COLO829 (cell line): ENCODE data around the gene PTTG1IP.

Source experiments
- DNase-seq: peaks from one replicate; pipeline ENCODE4 v3.0.0; 2012; ENCODE audit warnings: low spot score

Gene PTTG1IP

DNA sequence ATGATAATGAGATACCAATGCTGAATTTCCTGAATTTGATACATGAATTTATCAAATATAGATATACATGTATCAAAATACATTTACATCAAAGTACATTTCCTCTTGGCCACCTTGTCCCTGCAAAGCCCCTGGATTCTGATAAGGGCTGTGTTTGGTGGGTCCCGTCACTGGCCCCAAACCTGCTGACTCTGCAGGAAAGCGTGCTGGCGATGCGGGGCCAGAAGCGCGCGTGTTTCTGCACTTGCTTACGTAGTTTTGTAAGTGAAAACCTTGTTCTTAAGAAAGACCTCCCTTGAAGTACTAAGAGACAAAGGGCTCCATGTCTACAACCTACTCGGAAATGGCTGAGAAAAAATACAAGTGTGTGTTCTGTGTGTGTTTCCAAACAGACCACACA lies 36.2 kb upstream of the PTTG1IP start:
- DNase-seq = no peak

DNA sequence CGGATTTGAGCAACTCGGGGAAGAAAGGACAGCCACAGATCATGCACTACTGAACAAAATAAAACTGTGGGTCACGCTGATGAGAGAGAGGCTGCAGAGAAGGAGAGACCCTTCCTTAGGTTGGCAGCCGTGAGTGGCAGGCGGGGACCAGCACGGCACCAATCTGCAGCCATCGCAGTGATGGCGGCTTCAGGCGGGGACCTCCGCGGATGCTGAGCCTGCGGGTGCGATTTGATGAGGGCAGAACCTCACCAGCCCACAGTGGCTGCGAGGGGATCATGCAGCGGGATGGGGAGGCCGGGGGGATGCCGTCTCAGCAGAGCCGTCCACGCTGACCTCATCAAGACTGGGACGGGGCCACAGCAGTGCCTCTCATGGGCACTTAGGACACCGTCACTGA lies 35.4 kb upstream of the PTTG1IP start:
- no peak for DNase-seq

DNA sequence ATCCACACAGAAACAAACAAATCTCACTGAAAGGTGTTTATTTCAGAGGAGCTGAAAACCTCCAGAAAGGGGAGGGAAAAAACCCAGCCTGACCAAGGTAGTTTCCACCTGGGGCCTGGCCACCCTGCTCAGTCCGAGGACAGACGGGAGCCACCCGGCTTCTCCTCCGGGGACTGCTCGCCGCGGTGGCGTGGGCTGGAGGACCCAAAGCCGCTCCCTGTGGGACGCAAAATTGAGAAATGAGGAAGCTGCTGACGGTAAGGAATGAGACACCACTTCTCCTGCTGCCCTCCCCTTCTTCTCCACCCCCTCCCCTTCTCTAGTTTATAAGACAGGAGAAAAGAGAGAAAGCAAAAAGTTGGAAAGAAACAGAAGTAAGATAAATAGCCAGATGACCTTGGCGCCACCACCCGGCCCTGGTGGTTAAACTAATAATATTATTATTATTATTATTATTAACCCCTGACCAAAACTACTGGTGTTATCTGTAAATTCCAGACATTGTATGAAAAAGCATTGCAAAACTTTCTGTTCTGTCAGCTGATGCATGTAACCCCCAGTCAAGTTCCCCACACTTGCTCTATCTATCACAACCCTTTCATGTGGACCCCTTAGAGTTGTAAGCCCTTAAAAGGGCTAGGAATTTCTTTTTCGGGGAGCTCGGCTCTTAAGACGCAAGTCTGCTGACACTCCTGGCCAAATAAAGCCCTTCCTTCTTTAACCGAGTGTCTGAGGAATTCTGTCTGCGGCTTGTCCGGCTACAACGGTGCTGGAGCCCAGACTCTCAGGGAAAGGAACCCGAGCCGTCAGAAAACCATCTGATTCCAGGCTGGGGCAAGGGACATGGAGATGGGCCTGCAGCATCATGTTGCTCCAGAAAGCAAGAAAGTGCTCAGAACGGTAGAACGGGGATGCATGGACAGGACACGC lies 34.7 kb upstream of the PTTG1IP start:
- DNase-seq = no peak

GRCh38 chr21:44907225-44907965 lies 33.9 kb upstream of the PTTG1IP start:
- no peak for DNase-seq

- DNase-seq = no peak
Observed at GRCh38 chr21:44905728-44906090, 32.2 kb upstream of the PTTG1IP start.

DNA sequence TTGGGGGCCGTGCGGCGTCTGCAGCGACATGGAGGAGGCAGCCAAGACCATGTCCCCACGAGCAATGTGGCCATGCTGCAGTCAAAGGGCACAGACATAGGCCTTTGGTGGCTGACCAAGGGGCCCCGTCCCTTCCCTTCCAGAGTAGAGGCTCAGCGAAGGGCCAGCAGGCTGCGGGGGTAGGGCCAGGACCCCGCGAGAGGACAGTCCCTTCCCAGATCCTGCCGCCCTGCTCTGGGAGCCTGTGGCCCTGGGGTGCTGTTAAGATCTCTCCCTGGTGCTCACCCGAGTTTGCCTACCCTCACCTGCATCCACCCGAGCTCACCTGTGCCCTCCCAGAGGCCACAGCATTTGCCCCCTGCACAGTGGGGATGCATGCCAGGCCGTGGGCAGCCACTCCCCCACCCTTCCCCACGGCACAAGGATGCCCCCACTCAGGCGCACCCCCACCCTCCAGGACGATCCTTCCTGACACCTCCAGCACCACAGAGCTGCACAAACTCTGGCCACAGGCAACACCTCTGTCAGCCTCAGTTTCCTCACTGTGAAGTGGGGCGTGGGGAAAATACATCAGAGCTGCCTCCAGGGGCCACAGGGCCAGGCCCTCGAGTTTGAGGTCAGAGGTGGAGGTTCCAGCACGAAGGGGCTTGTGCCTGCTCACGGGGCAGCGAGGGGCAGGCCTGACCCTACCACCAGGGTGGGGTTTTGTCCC lies 31.7 kb upstream of the PTTG1IP start:
- no peak for DNase-seq

DNA sequence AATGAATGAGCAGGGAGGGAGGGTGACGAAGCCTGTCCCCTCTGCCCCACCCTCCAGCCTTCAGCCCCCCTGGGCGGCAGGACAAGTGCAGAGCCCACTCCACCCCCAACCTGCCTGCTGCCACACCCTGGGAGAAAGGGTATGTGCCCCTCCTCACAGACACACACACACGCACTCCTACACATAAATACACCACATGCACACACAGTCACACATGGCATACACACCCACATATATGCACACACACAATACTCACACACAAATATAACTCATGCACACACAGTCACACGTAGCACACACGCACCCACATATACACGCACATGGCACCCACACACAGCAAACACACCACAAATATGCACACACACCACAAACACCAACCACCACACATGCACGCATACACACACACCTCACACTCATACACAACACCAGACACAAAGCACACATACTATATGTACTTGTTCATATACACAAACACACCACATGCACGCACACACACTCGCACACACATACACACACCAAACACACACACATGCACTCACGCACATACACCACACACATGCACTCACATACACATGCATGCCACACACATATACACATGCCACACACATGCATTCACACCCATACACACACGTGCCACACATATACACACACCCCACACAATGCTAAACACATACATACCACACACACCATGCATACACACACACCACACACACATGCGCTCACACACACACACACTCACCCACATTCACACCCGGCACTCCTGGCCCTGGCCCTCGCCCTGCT lies 30.8 kb upstream of the PTTG1IP start:
- DNase-seq = no peak

GRCh38 chr21:44903689-44904088 lies 30.2 kb upstream of the PTTG1IP start:
- no peak for DNase-seq

GRCh38 chr21:44903050-44903685 lies 29.7 kb upstream of the PTTG1IP start:
- DNase-seq = no peak

- no peak for DNase-seq
Observed at GRCh38 chr21:44902268-44903049, 29.0 kb upstream of the PTTG1IP start.

DNA sequence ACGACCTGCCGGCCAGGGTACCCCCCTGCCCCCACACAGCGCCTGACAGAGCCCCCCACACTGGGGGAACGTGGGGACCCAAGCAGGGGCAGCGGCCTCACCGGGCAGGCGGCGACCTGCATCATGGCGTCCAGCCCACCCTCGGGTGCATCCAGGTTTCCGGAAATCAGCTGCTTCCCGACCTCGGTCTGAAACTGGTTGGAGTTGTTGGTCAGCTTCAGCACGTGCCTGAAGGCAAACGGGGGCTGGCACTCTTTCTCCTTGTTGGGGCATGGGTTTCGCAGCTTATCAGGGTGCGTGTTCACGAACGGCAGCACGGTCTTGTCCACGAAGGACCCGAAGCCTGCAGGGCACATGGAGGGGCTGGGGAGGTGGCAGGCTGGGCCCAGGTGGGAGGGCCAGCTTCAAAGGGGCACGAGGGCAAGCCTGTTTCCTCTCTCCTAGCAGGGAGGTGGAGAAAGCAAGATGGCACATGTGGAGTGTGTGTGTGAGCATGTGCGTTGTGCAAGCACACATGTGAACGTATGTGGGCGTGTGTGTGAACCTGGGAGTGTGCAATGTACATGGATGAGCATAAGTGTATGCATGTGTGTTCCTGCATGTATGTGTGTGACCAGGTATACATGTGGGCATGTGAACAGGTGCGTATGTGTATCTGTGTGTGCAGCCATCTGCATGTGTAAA lies 28.0 kb upstream of the PTTG1IP start:
- no peak for DNase-seq

GRCh38 chr21:44900559-44901251 lies 27.2 kb upstream of the PTTG1IP start:
- DNase-seq = no peak

DNA sequence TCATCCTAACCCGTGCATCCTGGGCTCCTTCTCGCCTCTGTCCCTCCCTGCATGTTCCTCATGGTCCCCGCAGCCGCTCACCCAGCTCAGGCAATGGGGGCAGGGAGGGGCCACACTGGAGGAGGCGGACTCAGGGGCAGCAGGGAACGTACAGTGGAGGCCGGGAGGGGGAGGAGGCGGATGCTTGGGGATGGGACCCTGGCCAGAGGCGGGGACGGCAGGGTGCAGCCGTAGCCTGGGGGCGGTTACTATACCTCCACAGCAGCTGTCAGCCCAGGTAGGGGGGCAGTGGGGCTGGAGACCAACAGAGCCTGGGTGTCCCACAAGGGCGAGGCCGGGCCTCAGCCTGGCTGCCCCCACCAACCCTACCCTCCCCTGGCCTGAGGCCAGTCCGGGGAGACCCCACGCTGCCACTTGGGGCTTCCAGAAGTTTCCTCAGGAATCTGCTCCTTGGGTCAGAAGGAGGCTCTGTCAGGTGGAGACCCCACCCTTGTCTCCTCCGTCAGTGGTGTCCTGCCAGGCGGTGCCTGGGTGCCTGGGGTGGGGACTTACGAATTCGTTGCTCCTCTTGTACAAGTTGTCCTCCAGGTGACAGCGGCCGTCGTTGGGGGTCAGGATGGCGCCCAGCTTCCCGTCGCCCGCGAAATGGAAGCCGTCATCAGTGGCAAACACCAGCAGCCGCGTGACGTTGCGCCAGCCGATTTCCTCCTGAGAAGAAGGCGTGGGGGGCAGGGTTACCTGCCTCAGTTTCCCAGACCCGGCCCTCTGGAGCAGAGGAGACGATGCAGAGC lies 26.5 kb upstream of the PTTG1IP start:
- DNase-seq = no peak

DNA sequence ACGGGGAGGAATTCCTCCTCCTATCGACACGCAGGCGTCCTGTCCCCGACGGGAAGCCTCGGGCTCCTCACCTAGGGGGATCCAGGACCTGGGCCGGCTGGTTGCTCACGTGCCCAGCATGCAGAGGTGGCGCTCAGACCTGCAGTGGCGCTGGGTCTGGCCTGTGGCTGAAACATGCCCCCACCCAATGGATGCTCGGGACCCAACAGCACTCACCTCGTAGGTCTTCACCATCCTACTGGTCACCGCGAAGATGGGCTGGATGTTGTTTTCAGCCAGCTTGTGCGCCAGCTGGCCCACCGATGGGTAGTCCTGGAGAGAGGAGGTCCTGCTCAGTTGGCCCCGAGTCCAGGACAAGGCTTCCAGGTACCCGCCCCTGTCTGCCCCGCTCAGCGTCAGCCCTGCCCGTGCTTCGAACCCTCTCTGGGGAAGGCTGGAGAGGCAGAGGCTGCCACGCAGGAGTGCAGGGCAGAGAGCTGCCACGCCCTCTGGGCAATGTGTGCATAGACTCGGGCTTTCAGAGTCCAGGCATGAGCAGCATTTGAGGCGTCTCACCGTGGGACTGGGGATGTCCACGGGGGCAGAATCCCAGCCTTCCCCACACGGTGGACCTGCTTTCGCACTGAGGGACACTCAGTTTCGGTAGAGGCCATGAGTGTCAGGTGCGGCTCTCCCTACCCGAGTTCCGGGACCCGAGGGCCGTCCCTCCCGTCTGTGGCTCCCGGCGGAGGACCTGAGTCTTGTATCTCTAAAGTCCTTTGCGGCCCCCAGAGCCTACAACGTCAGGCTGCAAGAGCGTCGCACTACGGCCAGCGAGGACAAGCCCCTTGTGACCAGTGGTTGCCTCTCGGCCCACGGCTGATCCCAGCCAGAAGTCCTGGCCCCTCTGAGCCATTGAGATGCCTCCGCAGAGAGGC lies 25.6 kb upstream of the PTTG1IP start:
- no peak for DNase-seq

- no peak for DNase-seq
Observed at GRCh38 chr21:44898011-44898488, 24.6 kb upstream of the PTTG1IP start.

DNA sequence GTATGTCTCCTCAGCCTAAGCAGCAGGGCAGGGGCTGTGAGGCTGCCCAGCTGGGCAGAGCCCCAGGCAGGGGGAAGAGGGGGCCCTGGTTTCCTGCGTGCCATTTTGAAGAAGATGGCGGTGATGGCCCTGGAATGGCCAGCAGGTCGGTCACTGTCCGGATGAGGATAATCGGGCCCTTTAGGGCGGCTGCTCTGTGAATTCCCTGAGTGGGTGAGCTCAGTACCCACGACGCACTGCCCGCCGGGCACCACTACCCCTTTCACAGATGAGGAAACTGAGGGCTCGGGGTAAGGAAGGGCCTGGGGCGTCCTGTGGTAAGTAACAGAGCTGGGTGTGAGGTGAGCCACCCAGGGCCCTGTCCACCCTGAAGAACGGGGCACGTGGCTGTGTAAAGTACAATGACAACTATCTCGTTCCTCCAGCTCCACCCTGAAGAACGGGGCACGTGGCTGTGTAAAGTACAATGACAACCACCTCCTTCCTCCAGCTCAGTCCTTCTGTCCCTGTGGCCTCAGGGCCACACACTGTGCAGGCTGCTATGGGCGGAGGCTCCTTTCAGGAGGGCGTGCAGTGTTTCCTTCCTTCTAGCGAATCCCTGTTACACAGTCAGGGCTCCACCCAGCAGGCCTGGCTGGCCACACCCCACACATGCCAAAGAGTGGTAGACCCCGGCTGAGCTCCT lies 24.0 kb upstream of the PTTG1IP start:
- DNase-seq = no peak
